ENCODE measurements around the gene SEZ6L. TPM values are rescaled to one million over a fixed set of nuclear protein-coding genes. Genes with fewer than 3 reads are reported as not detected.

SEZ6L gene
- total RNA-seq, 1 experiment from 2014 or later = not detected

DNA sequence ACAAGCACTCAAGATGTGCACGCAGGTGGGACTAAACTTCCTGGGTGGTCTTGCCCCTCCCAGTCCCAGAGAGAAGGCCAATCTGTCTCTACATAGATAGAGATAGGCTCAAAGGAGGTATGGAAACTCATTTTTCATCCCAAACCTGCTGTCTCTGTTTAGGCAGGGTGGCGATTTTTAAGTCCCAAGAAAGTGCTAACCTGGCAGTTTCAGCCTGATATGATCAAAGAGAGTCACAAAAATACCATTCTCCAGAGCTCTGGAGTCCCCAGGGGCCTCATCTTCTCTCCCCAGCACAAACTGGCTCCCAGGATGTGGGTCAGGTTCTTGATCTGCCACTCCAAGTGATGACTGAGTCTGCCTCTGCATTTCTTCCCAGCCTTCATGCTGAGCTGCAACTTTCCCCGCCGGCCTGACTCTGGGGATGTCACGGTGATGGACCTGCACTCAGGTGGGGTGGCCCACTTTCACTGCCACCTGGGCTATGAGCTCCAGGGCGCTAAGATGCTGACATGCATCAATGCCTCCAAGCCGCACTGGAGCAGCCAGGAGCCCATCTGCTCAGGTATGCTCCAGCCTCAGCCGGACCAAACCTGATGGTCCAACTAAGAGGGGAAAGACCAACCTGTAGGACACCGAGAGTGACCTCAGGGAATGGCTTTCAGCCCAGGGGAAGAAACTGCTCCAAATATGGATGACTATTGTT is 129.5 kb downstream of the SEZ6L start:
- intact Hi-C loops (cut with micrococcal nuclease) = no loop called here
- no peaks in the 10 kb centered on the region for H3K4me1 ChIP-seq (ENCODE audit: control insufficient read depth in 1 of 2, insufficient read depth in 2 of 2, low read length in 2 of 2)
- H3K4me3 ChIP-seq (replicated peaks in 1 of 2; ENCODE audit: low read depth in 1 of 2, low read length in 2 of 2) = no peak overlapping the region
- H3K27ac ChIP-seq (ENCODE audit: low read depth, low read length) = no peak overlapping the region
- H3K27me3 ChIP-seq (ENCODE audit: insufficient read depth, low read length) = peaks cover 57% of the 10 kb centered on the region
- no peaks in the 10 kb centered on the region for H4K20me1 ChIP-seq (ENCODE audit: insufficient read depth)
- H3K79me2 ChIP-seq (ENCODE audit: insufficient read depth, low read length) = no peaks in the 10 kb centered on the region
- H3K4me2 ChIP-seq (ENCODE audit: low read length) = no peak overlapping the region
- H3K36me3 ChIP-seq (ENCODE audit: control insufficient read depth in 1 of 2, insufficient read depth in 2 of 2, low read length in 2 of 2) = no peaks in the 10 kb centered on the region
- H2AFZ ChIP-seq (ENCODE audit: low read depth, low read length, poor library complexity, severe bottlenecking) = no peak overlapping the region
- DNase-seq (ENCODE audit: low read depth, low spot score) = no peak
- ChIA-PET POLR2A (no interaction called here), RAD21 (ENCODE audit: low non-redundant PET in 1 of 2, low total read pairs in 2 of 2, uncharacterized antibody in 2 of 2, unreplicated experiment in 2 of 2) (no interaction called here), CTCF (no interaction called here)
- H3K9me3 ChIP-seq (ENCODE audit: control insufficient read depth in 1 of 2, insufficient read depth in 1 of 2, low read depth in 1 of 2, low read length in 2 of 2) = no peaks in the 10 kb centered on the region
- BruUV-seq (replicated peaks) = no TSS peak
- H3K9ac ChIP-seq (ENCODE audit: low read length) = no peak overlapping the region
- TF ChIP-seq EGR1 (IDR thresholded peaks at IDR 0.05; ENCODE audit: low read depth) = no peak
- TF ChIP-seq ELF1 (IDR thresholded peaks at IDR 0.05; ENCODE audit: borderline replicate concordance, low read depth) = no peak
- no peak for TF ChIP-seq SP1 (IDR thresholded peaks at IDR 0.05; ENCODE audit: low read depth)
- TF ChIP-seq, protein P1, sequence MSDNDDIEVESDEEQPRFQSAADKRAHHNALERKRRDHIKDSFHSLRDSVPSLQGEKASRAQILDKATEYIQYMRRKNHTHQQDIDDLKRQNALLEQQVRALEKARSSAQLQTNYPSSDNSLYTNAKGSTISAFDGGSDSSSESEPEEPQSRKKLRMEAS (IDR thresholded peaks at IDR 0.05) = no peak
- no peak for ATAC-seq
- H3K9me2 ChIP-seq (ENCODE audit: insufficient read depth) = no peaks in the 10 kb centered on the region

DNA sequence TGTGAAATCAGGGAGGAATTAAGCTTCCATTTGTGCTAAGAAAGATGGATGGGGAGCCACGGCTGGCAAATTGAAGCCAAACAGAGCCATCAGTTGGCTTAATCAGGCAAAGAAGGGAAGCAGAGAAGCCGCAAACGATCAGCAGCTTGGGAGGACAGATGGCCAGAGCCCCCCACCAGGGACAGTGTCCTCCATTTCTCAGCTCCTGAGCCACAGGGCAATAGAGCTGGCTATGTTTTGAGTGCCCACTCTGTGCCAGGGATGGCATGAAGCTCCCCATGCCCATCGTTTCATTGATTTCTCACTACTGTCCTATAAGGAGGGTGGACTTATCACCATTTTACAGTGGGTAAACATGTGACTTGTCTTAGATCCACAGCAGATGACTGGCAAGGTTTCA is 133.5 kb downstream of the SEZ6L start:
- Histone ChIP-seq H3K9me2 (ENCODE audit: insufficient read depth) (no peaks in the 10 kb centered on the region), H3K4me2 (ENCODE audit: low read length) (no peak overlapping the region), H3K27ac (ENCODE audit: low read depth, low read length) (no peak overlapping the region), H3K36me3 (ENCODE audit: control insufficient read depth in 1 of 2, insufficient read depth in 2 of 2, low read length in 2 of 2) (no peaks in the 10 kb centered on the region), H3K9me3 (ENCODE audit: control insufficient read depth in 1 of 2, insufficient read depth in 1 of 2, low read depth in 1 of 2, low read length in 2 of 2) (no peaks in the 10 kb centered on the region), H2AFZ (ENCODE audit: low read depth, low read length, poor library complexity, severe bottlenecking) (no peak overlapping the region), H4K20me1 (ENCODE audit: insufficient read depth) (no peaks in the 10 kb centered on the region), H3K9ac (ENCODE audit: low read length) (no peak overlapping the region), H3K79me2 (ENCODE audit: insufficient read depth, low read length) (no peaks in the 10 kb centered on the region), H3K27me3 (ENCODE audit: insufficient read depth, low read length) (peaks cover 54% of the 10 kb centered on the region), H3K4me1 (ENCODE audit: control insufficient read depth in 1 of 2, insufficient read depth in 2 of 2, low read length in 2 of 2) (no peaks in the 10 kb centered on the region), H3K4me3 (replicated peaks in 1 of 2; ENCODE audit: low read depth in 1 of 2, low read length in 2 of 2) (no peak overlapping the region)
- intact Hi-C loops (cut with micrococcal nuclease) = no loop called here
- TF ChIP-seq FOSL1 (IDR thresholded peaks at IDR 0.05; ENCODE audit: low read depth) (no peak), EZH2phosphoT487 (IDR thresholded peaks at IDR 0.05; ENCODE audit: borderline replicate concordance) (no peak), TCF7L2 (IDR thresholded peaks at IDR 0.05; ENCODE audit: borderline replicate concordance, extremely low read depth, insufficient read depth, insufficient read length) (no peak), SRF (IDR thresholded peaks at IDR 0.05; ENCODE audit: low read depth) (no peak), JUND (IDR thresholded peaks at IDR 0.05) (no peak), YY1 (IDR thresholded peaks at IDR 0.05; ENCODE audit: extremely low read depth, insufficient replicate concordance, low read depth, low read length) (no peak)
- TF ChIP-seq, protein P2, sequence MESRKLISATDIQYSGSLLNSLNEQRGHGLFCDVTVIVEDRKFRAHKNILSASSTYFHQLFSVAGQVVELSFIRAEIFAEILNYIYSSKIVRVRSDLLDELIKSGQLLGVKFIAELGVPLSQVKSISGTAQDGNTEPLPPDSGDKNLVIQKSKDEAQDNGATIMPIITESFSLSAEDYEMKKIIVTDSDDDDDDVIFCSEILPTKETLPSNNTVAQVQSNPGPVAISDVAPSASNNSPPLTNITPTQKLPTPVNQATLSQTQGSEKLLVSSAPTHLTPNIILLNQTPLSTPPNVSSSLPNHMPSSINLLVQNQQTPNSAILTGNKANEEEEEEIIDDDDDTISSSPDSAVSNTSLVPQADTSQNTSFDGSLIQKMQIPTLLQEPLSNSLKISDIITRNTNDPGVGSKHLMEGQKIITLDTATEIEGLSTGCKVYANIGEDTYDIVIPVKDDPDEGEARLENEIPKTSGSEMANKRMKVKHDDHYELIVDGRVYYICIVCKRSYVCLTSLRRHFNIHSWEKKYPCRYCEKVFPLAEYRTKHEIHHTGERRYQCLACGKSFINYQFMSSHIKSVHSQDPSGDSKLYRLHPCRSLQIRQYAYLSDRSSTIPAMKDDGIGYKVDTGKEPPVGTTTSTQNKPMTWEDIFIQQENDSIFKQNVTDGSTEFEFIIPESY (IDR thresholded peaks at IDR 0.05; ENCODE audit: extremely low read depth, insufficient replicate concordance, low read length) = no peak
- ChIA-PET CTCF (interaction anchor here (1.3 kb wide), 1 partner anchor 28 kb away, joined by 7 read pairs; no protein-coding TSS in a partner anchor), POLR2A (interaction anchor here (1.7 kb wide), 1 partner anchor 9 kb away, joined by 4 read pairs; no protein-coding TSS in a partner anchor), RAD21 (ENCODE audit: low non-redundant PET in 1 of 2, low total read pairs in 2 of 2, uncharacterized antibody in 2 of 2, unreplicated experiment in 2 of 2) (no interaction called here)
- ATAC-seq (no peak), DNase-seq (ENCODE audit: low read depth, low spot score) (no peak)
- no TSS peak for BruUV-seq (replicated peaks)

Measured in HCT116 (cell line).